Activated naive CD4-positive, alpha-beta T cell treated with anti-CD3 and anti-CD28 coated beads, Interleukin-2, amount 50 U/mL, for 72 hours (primary cell): ENCODE results near the gene EXOC2. TPM values are rescaled to one million over a fixed set of nuclear protein-coding genes. Genes with fewer than 3 reads are reported as not detected.

Source experiments
- ATAC-seq, 2 donors: fragments of 150-1000 bp; cut with Tn5 transposase; 2 replicates each; pipeline ENCODE4 v1.10.0; 2021; ENCODE audit warnings: mild to moderate bottlenecking in 2 of 2, moderate library complexity in 2 of 2
- DNase-seq, 2 donors: peaks; one replicate each; pipeline ENCODE4 v3.0.0; 2021 to 2022; ENCODE audit warnings: low spot score in 2 of 2
- H3K27ac Mint-ChIP-seq, 2 donors: one replicate each; pipeline ENCODE4 v1.8.0; 2022; ENCODE audit warnings: mild to moderate bottlenecking in 2 of 2, mixed read lengths in 2 of 2
- H3K36me3 Mint-ChIP-seq, 2 donors: one replicate each; pipeline ENCODE4 v1.8.0; 2022; ENCODE audit warnings: mixed read lengths in 2 of 2
- H3K9me3 Mint-ChIP-seq, 2 donors: one replicate each; pipeline ENCODE4 v1.8.0; 2022; ENCODE audit warnings: mixed read lengths in 2 of 2
- total RNA-seq, 2 donors: library from RNA; stranded (reverse); gene quantifications; one replicate each; pipeline ENCODE4 v1.2.3, GENCODE V29; 2022

The EXOC2 gene
- total RNA-seq, 2 donors from 2014 or later: 30.7 to 49.3 TPM

- ATAC-seq (no peak), DNase-seq (no peak)
- Mint-ChIP-seq H3K9me3 (no peaks in the 10 kb centered on the region), H3K36me3 (peaks cover 5 to 11% of the 10 kb centered on the region in 2 donors), H3K27ac (no peak overlapping the region)
Measured at GRCh38 chr6:714100-714499, 21.2 kb upstream of the EXOC2 start.

GRCh38 chr6:713351-713750, 20.4 kb upstream of the EXOC2 start:
- no peak for DNase-seq
- H3K27ac Mint-ChIP-seq: no peak overlapping the region

GRCh38 chr6:712805-713204, 19.9 kb upstream of the EXOC2 start:
- Mint-ChIP-seq H3K27ac (no peak overlapping the region), H3K9me3 (no peaks in the 10 kb centered on the region), H3K36me3 (peaks cover 5 to 11% of the 10 kb centered on the region in 2 donors)
- DNase-seq (no peak), ATAC-seq (no peak)

More at GRCh38 chr6:713351-713750, 20.4 kb upstream of the EXOC2 start:
- ATAC-seq: no peak
- Mint-ChIP-seq H3K36me3 (peaks cover 5 to 11% of the 10 kb centered on the region in 2 donors), H3K9me3 (no peaks in the 10 kb centered on the region)

- ATAC-seq: peak; percentile 4 to 60
- no peak for DNase-seq
- H3K27ac Mint-ChIP-seq: peak overlapping the region; percentile 97 to 98
- no peaks in the 10 kb centered on the region for H3K9me3 Mint-ChIP-seq
- H3K36me3 Mint-ChIP-seq: peaks cover 5 to 11% of the 10 kb centered on the region in 2 donors
Measured at GRCh38 chr6:711925-712324, 19.0 kb upstream of the EXOC2 start.

- ATAC-seq: peak; percentile 89 to 91
- H3K27ac Mint-ChIP-seq: peak overlapping the region; percentile 97 to 98
- H3K9me3 Mint-ChIP-seq: no peaks in the 10 kb centered on the region
- peaks cover 5 to 11% of the 10 kb centered on the region in 2 donors for H3K36me3 Mint-ChIP-seq
- peak; percentile 38 to 65 for DNase-seq
Measured at GRCh38 chr6:710601-711571, 17.9 kb upstream of the EXOC2 start.

- no peaks in the 10 kb centered on the region for H3K9me3 Mint-ChIP-seq
- H3K36me3 Mint-ChIP-seq: peaks cover 5 to 11% of the 10 kb centered on the region in 2 donors
- no peak for DNase-seq
- ATAC-seq: no peak
- H3K27ac Mint-ChIP-seq: peak overlapping the region in 1 of 2 donors; percentile 97
Measured at GRCh38 chr6:709471-710056, 16.6 kb upstream of the EXOC2 start.

- H3K36me3 Mint-ChIP-seq: peaks cover 5 to 11% of the 10 kb centered on the region in 2 donors
- H3K9me3 Mint-ChIP-seq: no peaks in the 10 kb centered on the region
- no peak for DNase-seq
- H3K27ac Mint-ChIP-seq: no peak overlapping the region
- ATAC-seq: no peak
Measured at GRCh38 chr6:708237-708598, 15.3 kb upstream of the EXOC2 start.

- ATAC-seq (no peak), DNase-seq (no peak)
- H3K36me3 Mint-ChIP-seq: peaks cover 0 to 11% of the 10 kb centered on the region in 2 donors
- no peak overlapping the region for H3K27ac Mint-ChIP-seq
- no peaks in the 10 kb centered on the region for H3K9me3 Mint-ChIP-seq
Measured at GRCh38 chr6:707576-708236, 14.8 kb upstream of the EXOC2 start.

- ATAC-seq: no peak
- H3K27ac Mint-ChIP-seq: no peak overlapping the region
- H3K9me3 Mint-ChIP-seq: no peaks in the 10 kb centered on the region
- no peak for DNase-seq
- H3K36me3 Mint-ChIP-seq: peaks cover 0 to 11% of the 10 kb centered on the region in 2 donors
Measured at GRCh38 chr6:706819-707381, 14.0 kb upstream of the EXOC2 start.

- H3K9me3 Mint-ChIP-seq: no peaks in the 10 kb centered on the region
- H3K36me3 Mint-ChIP-seq: peaks cover 0 to 9% of the 10 kb centered on the region in 2 donors
- no peak overlapping the region for H3K27ac Mint-ChIP-seq
- ATAC-seq: no peak
- DNase-seq: no peak
Measured at GRCh38 chr6:706146-706545, 13.2 kb upstream of the EXOC2 start.

- no peak for DNase-seq
- no peak for ATAC-seq
- no peaks in the 10 kb centered on the region for H3K36me3 Mint-ChIP-seq
- H3K9me3 Mint-ChIP-seq: no peaks in the 10 kb centered on the region
- no peak overlapping the region for H3K27ac Mint-ChIP-seq
Measured at GRCh38 chr6:705047-705446, 12.1 kb upstream of the EXOC2 start.

- Mint-ChIP-seq H3K27ac (no peak overlapping the region), H3K36me3 (no peaks in the 10 kb centered on the region), H3K9me3 (no peaks in the 10 kb centered on the region)
- DNase-seq (no peak), ATAC-seq (no peak)
Measured at GRCh38 chr6:704046-704445, 11.1 kb upstream of the EXOC2 start.

- Mint-ChIP-seq H3K9me3 (no peaks in the 10 kb centered on the region), H3K36me3 (no peaks in the 10 kb centered on the region), H3K27ac (no peak overlapping the region)
- peak in 1 of 2 donors; percentile 44 for ATAC-seq
- no peak for DNase-seq
Measured at GRCh38 chr6:703552-703951, 10.6 kb upstream of the EXOC2 start.

GRCh38 chr6:701700-702479, 9.0 kb upstream of the EXOC2 start:
- no peak for DNase-seq
- Mint-ChIP-seq H3K27ac (no peak overlapping the region), H3K9me3 (no peaks in the 10 kb centered on the region), H3K36me3 (no peaks in the 10 kb centered on the region)
- no peak for ATAC-seq

- ATAC-seq: no peak
- no peak for DNase-seq
- no peaks in the 10 kb centered on the region for H3K9me3 Mint-ChIP-seq
- H3K36me3 Mint-ChIP-seq: no peaks in the 10 kb centered on the region
- H3K27ac Mint-ChIP-seq: no peak overlapping the region
Measured at GRCh38 chr6:701215-701614, 8.3 kb upstream of the EXOC2 start.

- ATAC-seq (no peak), DNase-seq (no peak)
- Mint-ChIP-seq H3K36me3 (no peaks in the 10 kb centered on the region), H3K27ac (no peak overlapping the region), H3K9me3 (no peaks in the 10 kb centered on the region)
Measured at GRCh38 chr6:700490-700889, 7.6 kb upstream of the EXOC2 start.
